ENCODE measurements around the gene DCTN5. TPM values are rescaled to one million over a fixed set of nuclear protein-coding genes. Genes with fewer than 3 reads are reported as not detected.

Gene DCTN5
- total and polyA plus RNA-seq, 8 donors = 55.1 to 66.4 (median 60.4) TPM

DNA sequence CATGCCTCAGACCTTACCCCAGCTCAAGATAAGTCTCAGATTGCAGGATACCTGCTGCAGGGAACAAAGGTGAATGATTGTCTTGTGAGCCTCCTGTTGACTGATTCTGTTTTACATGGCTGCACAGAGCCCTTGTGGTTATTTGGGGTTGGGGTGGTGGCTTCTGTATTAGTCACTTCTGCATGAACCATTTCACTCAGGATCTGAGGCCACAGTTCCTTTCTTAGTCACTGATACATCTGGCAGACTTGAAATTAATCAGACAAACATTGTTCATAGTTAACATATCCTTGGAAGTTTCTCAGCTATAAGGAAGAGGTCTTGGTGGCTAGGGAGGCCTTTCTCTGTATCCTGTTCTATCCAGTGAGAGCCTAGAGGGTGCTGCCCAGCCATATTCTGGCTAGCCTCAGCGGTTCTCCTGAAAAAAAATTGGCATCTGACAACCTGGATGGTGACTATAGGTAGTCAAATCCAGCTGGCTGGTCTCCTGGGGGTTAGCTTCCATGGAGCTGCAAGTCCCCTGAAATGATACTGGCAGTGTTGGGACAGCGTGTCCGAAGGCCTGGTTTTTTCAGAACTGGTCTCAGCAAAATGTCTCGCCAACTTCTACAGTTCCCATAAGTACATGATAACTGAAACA lies 29.0 kb downstream of the DCTN5 start:
- Histone ChIP-seq H3K4me1 (no peaks in the 10 kb centered on the region), H3K27me3 (no peaks in the 10 kb centered on the region), H3K4me3 (no peak overlapping the region), H3K27ac (no peak overlapping the region), H3K9me3 (no peaks in the 10 kb centered on the region), H3K36me3 (peaks cover 0 to 83% of the 10 kb centered on the region in 2 donors)
- no peak for DNase-seq
- intact Hi-C loops (cut with DNase I) = no loop called here
- ATAC-seq = no peak
- TF ChIP-seq, protein P1, sequence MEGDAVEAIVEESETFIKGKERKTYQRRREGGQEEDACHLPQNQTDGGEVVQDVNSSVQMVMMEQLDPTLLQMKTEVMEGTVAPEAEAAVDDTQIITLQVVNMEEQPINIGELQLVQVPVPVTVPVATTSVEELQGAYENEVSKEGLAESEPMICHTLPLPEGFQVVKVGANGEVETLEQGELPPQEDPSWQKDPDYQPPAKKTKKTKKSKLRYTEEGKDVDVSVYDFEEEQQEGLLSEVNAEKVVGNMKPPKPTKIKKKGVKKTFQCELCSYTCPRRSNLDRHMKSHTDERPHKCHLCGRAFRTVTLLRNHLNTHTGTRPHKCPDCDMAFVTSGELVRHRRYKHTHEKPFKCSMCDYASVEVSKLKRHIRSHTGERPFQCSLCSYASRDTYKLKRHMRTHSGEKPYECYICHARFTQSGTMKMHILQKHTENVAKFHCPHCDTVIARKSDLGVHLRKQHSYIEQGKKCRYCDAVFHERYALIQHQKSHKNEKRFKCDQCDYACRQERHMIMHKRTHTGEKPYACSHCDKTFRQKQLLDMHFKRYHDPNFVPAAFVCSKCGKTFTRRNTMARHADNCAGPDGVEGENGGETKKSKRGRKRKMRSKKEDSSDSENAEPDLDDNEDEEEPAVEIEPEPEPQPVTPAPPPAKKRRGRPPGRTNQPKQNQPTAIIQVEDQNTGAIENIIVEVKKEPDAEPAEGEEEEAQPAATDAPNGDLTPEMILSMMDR (IDR thresholded peaks at IDR 0.05) = no peak

DNA sequence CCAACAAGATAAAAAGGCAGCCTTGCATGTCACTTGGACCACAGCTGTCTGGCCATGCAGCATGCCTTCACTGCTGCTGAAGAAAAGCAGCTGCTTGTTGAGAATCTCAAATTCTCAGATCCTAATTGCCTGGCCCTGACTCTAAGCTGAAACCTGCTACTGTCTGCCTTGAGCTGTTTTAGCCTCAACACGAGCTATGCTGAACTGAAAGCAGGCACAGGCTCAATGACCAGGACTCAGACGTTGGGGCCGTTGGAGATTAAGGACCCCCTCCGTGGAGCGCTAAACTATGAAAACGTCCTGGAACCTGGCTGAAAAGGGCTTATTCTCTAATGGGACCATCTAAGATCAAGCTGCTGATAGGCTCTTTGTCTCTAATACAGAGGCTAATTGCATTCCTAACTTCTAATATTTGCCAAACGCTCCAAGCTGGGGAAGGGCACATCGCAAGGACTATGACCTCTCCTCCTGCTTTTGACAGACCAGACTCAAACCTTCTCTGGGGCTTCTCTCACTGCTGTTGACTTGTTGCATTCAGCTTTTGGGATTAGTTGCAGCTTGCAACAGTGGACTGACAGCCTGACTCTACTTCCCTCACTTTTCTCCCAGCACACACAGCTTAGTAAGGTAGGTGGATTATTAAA lies 32.8 kb downstream of the DCTN5 start:
- ATAC-seq (no peak), DNase-seq (peak in 1 of 4 donors; percentile 44)
- intact Hi-C loops (cut with DNase I) = no loop called here
- Histone ChIP-seq H3K36me3 (peaks cover 0 to 50% of the 10 kb centered on the region in 2 donors), H3K27me3 (no peaks in the 10 kb centered on the region), H3K27ac (no peak overlapping the region), H3K4me1 (peaks cover 7 to 11% of the 10 kb centered on the region in 2 donors), H3K9me3 (no peaks in the 10 kb centered on the region), H3K4me3 (no peak overlapping the region)
- TF ChIP-seq, protein P1 (IDR thresholded peaks at IDR 0.05) = no peak

DNA sequence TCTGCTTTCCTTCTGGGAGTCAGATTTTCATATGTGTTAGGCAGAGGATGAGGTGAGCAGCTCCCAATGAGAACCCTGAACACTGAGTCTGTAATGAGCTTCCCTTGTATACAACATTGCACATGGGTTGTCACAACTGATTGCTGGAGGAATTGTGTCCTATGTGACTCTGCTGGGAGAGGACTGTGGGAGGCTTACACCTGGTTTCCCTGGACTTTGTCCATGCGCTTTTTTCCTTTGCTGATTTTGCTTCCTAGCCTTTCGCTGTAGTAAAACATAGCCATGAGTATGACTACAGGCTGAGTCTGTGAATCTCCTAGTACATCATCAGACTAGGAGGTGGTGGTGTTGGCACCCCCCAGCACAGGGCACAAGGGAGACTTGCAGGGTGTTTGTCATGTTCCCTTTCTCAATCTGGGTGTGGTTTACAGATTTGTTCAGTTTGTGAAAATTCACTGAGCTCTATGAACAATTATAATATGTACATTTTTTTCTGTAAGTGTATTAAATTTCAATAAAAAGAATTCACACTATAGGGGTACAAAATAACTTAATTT lies 35.7 kb downstream of the DCTN5 start:
- Histone ChIP-seq H3K27me3 (no peaks in the 10 kb centered on the region), H3K4me1 (peaks cover 12 to 29% of the 10 kb centered on the region in 2 donors), H3K36me3 (peaks cover 0 to 35% of the 10 kb centered on the region in 2 donors), H3K9me3 (no peaks in the 10 kb centered on the region), H3K4me3 (no peak overlapping the region), H3K27ac (no peak overlapping the region)
- TF ChIP-seq, protein P1 (IDR thresholded peaks at IDR 0.05) = no peak
- ATAC-seq (no peak), DNase-seq (no peak)
- intact Hi-C loops (cut with DNase I) = no loop called here

DNA sequence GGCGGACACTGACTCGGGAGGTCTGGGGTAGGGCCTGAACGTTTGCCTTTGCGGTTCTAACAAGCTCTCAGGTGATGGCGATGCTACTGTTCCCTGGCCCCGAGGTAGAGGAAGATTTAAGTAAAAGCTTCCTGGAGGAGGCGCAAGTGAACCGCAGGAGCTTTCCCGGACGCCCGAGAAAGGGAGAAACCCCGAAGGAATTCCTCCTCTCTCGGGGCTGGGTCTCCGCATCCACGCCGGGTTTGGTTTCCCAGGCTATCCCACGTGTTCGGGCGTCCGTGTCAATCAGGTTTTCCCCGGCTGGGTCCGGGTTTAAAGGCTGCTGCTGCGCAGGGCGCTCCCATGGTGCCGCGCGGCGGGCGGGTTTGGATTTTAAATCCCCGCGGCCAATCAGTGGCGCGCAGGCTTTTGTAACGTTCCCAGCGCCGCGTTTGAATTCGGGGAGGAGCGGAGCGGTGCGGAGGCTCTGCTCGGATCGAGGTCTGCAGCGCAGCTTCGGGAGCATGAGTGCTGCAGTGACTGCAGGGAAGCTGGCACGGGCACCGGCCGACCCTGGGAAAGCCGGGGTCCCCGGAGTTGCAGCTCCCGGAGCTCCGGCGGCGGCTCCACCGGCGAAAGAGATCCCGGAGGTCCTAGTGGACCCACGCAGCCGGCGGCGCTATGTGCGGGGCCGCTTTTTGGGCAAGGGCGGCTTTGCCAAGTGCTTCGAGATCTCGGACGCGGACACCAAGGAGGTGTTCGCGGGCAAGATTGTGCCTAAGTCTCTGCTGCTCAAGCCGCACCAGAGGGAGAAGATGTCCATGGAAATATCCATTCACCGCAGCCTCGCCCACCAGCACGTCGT lies 37.4 kb downstream of the DCTN5 start, which contains the start of gene PLK1:
Gene PLK1, plus strand, starts transcription at position 460 of the 844 bp plus-strand sequence. Its CDS starts 44 bp downstream, at position 504.
- Histone ChIP-seq H3K27me3 (no peaks in the 10 kb centered on the region), H3K4me1 (peaks cover 12 to 32% of the 10 kb centered on the region in 2 donors), H3K9me3 (no peaks in the 10 kb centered on the region), H3K27ac (no peak within 1 kb of the TSS), H3K36me3 (peaks cover 0 to 38% of the 10 kb centered on the region in 2 donors), H3K4me3 (peak within 1 kb of the TSS; percentile 47 to 49)
- intact Hi-C loops (cut with DNase I) = no loop called here
- TF ChIP-seq, protein P1 (IDR thresholded peaks at IDR 0.05) = peak in 1 of 2 donors; percentile 12
- DNase-seq = peak; percentile 72 to 95 (median 85)
- ATAC-seq = peak; percentile 98
